SKM-1 (cell line): ENCODE results near the gene MAP3K3.

Experiments used
- DNase-seq: peaks from one replicate; lab custom pipeline; 2025; ENCODE audit not compliant: unreplicated experiment; lab: John Stamatoyannopoulos, UW

Gene MAP3K3

DNA sequence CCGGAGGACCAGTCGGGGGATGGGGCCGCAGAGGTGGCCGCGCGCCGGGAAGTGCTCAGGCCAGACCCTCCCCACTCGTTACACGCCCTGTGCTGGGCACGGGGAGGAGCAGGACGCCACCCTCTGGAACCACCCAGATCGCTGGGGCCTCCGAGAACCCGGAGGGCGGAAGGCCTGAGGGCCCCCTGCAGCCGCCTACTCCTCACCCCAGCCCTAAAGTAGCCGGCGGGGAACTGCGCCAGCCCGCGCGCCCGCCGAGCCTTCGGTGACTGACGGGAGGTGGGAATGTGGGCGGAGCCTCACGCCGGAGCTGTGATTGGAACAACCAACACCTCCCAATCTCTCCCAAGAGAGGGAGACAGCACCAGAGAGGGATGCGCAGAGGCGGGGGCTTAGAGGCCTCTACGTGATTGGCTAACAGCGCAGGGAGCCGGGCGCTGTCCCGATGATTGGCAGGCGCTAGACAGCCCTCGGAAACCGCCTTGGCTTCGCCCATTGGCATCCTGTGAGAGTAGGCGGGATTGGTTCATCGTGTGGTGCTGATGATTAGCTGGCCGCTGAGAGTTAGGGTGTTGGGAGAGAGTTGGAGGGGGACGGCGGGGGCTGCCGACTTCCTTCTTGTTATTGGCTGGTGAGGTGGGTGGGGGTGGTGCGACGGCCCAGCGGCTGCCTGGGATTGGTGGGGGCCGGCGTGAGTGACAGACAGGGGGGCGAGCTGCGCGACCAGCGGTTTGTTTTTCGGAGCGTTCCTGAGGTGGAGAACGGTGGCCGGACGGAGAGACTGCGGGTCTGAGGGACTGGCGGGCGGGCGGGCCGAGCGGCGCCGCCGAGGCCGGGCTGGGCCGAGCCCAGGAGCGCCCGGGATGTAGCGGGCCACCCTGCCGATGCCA, at the start of gene MAP3K3:
TSS of gene MAP3K3 (plus strand) at position 734 of the 890 bp plus-strand sequence. CDS start 343 bp downstream, outside the sequence.
- peak; percentile 99 for DNase-seq

DNA sequence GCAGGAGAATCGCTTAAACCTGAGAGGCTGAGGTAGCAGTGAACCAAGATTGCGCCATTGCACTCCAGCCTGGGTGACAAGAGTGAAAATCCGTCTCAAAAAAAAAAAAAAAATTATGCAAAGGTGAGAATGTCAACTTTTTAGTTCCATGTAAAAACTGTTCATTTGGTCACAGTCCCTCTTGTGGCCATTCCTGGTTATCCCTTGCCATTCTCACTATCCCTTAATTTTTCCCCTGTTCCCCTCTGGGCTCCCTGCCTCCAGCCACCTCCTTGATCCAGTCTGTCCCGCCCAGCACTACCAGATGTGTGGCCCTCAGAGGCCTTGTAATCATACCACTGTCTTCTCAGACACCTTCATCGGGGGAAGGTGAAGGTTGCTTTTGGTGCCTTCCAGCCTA, 48.6 kb upstream of the MAP3K3 start:
- no peak for DNase-seq

DNA sequence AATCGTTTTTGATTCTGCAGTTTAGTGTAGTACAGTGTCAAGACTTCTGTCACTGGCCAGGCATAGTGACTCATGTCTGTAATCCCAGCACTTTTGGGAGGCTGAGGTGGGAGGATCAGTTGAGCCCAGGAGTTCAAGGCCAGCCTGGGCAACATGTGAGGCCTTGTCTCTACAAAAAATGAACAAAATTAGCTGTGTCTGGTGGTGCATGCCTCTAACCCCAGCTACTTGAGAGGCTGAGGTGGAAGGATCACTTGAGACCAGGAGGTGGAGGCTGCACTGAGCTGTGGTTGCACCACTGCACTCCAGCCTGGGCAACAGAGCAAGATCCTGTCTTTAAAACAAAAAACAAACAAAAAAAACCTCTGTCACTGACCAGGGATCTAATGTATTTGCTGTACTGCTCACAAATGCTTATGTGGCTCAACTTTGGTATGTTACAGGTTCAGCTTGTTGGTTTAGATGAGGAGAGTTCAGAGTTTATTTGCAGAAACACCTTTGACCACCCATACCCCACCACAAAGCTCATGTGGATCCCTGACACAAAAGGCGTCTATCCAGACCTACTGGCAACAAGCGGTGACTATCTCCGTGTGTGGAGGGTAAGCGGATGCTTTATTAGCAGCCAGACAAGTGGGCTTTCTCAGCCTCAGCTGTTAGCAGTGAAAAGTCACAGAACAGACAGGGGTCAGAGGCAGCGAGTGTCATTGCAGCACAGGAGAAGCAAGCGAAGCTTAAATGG, 44.0 kb upstream of the MAP3K3 start:
- DNase-seq = no peak

DNA sequence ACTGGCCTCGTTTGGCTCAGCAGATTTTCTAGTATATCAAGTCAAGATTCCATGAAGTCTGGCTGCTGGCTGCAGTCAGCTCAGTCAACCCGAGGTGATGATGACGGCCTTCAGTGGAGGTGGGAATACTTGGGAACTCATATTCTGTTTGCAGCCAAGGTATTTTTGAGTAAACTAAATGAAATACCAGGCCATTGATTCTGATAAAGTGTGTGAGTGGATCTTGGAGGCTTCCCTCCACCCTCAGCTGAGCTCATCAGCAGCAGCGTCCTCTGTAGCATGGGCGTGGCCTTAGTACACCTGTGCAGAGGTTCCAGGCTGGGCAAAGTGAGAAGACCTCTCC, 43.5 kb upstream of the MAP3K3 start:
- no peak for DNase-seq

DNA sequence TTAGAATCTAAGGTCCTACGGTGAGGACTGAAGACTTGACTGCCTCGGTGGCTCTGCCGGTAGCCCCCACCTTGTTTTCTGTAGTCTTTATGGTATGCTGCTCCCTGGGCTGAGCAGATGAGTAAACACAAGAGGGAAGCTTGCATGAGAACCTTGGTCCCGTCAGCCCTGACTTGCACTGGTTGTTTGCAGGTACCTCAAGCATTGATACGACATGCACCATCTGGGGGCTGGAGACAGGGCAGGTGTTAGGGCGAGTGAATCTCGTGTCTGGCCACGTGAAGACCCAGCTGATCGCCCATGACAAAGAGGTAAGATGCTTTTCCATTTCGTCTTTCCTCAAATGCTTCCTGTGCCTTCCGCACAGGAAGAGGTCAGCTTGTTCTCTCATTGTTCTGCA, 42.6 kb upstream of the MAP3K3 start:
- no peak for DNase-seq

DNA sequence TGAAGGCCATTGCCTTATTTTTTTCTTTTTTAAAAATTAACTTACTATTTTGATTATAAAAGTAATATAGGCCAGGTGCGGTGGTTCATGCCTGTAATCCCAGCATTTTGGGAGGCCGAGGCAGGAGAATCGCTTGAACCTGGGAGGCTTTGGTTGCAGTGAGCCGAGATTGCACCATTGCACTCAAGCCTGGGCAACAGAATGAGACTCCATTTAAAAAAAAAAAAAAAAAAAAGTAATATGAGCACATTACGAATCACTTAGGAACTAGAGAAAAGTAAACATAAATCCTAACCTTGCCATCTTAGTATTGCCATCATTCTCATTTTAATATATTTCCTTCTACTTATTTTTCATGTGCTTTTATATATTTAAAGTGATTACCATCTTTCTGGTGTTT, 34.4 kb upstream of the MAP3K3 start:
- no peak for DNase-seq

DNA sequence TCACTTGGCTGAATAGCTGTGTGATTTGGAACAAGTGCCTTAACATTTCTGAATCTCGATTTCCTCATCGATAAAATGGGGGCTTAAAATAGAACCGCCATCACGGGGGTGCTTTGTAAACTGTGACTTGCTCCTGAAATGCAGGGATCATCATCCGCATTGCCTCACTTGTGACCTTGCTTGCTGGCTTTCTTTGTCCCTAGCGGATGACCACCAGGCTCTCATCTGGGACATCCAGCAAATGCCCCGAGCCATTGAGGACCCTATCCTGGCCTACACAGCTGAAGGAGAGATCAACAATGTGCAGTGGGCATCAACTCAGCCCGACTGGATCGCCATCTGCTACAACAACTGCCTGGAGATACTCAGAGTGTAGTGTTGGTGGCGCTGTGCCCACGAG, 33.4 kb upstream of the MAP3K3 start:
- DNase-seq = no peak

DNA sequence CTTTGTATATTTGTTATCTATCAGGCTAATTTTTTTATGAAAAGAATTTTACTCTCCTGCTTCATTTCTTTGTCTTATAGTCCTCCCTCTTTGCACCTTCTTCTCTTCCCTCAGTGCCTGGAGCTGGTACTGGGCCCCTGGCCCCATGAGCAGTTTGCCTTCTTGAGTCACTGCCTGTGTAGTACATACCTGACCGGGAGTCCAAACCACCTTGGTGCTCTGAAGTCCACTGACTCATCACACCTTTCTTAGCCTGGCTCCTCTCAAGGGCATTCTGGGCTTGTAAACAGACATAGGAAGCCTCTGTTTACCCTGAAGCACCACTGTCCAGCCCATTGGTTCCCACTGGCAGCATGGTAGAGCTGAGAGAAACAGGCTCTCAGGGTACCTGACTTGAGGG, 32.6 kb upstream of the MAP3K3 start:
- no peak for DNase-seq

DNA sequence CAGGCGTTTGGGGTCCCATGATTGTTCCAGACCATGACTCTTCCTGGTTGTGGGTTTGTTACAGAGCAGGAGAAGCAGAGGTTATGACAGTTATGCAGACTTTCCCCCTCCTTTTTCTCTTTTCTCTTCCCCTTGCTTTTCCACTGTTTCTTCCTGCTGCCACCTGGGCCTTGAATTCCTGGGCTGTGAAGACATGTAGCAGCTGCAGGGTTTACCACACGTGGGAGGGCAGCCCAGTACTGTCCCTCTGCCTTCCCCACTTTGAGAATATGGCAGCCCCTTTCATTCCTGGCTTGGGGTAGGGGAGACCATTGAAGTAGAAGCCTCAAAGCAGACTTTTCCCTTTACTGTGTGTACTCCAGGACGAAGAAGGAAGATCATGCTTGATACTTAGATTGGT, 29.4 kb upstream of the MAP3K3 start:
- no peak for DNase-seq

DNA sequence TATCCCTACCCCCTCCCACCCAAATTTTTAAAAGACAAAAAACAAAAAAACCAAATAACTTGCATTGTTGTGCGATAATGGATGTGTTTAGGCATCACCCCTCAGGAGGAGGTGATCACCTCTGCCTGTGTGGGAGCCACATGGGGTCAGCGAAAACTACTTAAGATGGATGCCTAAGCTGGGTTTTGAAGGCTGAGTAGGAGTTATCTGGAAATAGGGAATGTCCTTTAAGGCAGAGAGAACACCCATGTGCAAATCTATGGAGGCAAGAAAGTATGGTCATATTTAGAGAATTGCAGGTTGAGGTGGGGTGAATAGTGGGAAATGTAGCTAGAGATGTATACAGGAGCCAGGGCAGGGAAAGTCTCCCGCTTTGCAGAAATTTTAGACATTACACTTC, 27.1 kb upstream of the MAP3K3 start:
- DNase-seq = no peak

DNA sequence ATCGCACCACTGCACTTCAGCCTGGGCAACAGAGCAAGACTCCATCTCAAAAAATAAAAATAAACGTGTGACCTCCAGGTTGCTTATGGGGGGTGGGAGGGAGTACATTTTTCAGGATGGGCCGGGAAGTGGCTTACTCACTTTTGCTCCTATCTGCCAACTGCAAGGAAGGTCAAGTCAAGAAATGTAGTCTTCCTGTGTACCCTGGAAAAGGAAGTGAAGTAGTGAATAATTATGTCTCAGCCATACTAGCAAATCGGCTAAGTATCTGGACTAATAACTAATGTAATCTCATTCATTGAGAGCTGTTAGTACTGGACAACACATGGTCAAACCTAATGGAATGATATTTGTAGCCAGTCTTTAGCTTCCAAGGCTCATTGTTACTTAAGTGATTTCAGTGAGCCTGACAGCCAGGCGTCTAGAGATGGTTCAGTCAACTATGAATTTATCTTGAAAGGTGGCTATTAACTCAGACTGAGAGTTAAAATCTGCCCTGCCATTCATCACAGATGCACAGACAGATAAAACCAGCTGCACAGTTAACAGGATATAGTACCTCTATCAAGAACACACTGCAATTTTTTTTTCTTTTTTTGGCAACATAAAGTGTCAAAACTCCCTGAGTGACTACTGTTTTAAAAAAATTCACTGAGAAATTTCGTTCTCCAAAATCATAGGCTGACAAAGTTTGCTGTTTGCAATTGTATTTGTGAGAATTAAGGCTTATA, 25.2 kb upstream of the MAP3K3 start:
- DNase-seq = no peak

DNA sequence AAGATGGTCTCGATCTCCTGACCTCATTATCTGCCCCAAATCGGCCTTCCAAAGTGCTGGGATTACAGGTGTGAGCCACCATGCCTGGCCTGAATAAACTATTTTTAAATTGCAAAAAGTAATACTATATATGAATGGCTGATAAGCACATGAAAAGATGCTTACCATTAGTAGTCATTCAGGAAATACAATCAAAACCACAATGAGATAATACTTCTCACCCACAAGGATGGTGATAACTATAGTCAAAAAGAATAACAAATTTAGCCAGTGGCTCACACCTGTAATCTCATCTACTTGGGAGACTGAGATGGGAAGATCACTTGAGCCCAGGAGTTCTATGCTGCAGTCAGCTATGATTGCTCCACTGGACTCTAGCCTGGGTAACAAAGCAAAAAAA, 23.9 kb upstream of the MAP3K3 start:
- DNase-seq = no peak

DNA sequence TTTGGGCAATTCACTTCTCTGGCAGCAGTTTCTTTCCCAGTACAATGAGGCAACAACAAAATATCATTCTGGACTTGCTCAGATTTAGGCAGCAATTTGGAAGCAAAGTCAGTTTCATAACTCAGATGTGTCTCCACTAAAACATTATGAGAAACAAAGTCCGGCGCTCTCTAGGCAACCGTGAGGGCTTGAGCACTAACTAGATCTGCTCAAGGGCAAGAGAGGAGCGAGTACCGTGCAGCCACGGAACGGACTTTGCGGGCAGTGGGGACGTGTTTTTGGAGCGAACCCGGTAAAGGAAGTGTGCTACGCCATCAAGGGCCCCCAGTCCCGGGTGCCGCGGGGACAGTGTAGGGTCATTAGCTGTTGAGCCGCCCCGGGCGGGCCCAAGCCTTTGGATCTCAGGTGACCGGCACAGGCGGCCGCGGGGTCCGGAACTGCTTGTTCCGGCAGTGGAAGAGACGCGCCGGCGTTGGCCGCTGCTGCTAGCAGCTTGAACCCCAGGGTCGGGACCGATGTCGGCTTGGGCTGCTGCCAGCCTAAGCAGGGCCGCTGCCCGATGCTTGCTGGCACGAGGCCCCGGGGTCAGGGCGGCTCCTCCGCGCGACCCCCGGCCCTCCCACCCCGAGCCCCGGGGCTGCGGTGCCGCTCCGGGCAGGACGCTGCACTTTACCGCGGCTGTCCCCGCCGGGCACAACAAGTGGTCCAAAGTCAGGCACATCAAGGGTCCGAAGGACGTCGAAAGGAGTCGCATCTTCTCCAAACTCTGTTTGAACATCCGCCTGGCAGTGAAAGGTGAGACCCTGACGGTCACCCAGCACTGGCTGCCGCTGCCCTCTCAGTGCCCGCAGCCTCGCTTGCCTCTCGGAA, 21.4 kb upstream of the MAP3K3 start, which contains the start of gene TACO1:
TSS of gene TACO1 (plus strand) at position 327 of the 870 bp plus-strand sequence. CDS start at position 516, 189 bp downstream.
- DNase-seq = peak; percentile 67

DNA sequence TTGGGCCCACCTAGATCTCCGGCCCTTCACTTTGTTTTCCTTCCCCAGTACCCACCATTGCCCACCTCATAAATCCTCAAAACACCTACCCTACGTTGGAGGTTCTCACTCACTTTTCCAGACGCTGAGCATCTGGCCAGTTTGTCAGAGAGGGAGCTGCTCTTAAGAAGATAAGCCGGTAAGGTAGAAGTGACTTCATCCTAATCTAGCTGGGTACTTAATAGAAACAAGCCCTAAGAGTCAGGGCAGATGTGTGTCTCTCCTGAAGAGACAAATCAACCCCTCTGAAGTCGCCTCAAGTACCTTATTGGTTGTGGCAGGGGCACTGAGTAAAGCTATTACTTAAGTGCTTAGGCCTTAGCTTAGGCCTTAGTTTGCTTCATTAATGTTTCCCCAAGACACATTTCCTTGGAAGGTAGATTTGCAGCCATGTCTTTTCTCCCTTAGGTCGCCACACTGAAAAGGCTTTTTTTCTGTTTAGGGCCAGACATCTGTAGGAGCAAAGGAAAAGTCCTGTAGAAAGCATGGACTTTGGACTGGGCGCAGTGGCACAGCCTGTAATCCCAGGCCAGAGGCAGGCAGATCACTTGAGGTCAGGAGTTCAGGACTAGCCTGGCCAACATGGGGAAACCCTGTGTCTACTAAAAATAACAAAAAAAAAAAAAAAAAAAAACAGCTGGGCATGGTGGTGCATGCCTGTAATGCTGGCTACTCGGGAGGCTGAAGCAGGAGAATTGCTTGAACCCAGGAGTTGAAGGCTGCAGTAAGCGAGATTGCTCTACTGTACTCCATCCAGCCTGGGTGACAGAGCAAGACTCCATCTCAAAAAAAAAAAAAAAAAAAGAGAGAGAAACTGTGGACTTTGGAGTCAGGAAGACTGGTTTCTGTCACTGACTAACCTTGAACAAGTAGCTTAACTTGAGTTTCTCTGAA, 20.5 kb upstream of the MAP3K3 start:
- no peak for DNase-seq

DNA sequence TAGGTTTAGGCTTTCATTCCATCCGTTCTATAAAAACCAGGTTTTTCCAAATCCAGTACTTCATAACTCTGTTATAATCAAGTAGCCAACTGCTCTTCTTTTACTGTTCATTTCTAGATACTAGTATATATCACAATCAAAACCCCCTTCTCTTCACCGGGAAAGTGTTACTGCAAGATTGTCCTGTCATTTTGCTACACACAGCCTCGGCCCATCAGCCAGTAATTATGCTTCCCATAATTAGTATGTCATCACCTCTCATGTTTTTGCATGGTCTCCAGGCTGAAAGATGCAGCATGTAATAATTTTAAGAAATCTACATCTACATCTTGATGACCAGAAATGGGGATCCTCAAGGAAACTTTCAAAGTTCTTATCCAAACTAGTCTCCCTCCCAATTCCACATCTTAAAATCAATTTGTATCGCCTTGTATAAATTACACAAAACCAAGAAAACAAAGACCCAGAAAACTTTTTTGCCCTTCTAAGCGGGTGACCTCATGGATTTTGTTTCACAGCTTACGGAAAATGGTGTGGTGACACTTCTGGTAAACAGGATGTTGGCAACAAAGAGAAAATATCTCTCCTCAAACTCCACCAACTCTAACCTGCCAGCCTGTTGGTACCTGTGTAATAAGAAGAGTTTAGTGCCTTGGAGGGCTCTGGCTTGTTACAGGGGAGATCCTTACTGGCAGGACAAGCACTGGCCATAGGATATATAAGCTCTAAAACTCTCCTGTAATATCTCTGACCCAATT, 12.2 kb upstream of the MAP3K3 start:
- DNase-seq = no peak

DNA sequence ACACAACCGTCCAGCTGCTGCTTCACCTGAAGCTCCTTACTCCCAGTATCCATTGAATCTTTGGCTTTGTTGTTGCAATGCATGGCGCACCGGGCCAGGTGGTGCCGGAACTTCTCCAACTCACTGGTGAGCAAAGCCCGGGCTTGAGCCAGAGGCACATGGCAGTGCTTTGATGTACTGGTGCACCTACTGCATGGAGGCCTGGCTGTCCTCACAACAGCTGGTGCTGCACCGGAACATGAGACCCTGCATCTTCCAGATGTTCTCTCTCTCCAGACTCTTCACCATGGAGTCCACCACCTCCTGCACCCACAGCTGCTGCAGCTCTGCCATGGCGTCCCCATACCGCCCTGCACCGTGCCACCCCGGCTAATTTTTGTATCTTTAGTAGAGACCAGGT, 11.4 kb upstream of the MAP3K3 start:
- DNase-seq = no peak

DNA sequence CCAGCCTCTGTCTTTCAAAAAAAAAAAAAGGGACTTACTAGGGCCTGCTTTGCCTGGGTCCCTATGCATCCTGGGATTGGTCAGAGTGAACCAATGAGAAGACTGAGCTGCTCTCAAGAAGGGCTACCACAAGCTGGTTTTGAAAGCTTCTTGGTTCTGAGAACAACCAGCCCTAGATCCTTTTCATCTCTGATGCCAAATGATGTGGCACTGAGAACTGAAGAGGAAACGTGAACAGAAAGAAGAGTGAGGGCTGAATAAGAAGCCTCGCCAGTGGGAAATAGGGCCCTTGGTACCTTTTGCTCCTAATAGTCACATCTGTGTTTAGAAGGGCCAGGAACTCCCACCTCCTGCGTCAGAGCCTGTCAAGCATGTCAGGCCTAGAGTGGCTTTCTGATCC, 10.9 kb upstream of the MAP3K3 start:
- no peak for DNase-seq

DNA sequence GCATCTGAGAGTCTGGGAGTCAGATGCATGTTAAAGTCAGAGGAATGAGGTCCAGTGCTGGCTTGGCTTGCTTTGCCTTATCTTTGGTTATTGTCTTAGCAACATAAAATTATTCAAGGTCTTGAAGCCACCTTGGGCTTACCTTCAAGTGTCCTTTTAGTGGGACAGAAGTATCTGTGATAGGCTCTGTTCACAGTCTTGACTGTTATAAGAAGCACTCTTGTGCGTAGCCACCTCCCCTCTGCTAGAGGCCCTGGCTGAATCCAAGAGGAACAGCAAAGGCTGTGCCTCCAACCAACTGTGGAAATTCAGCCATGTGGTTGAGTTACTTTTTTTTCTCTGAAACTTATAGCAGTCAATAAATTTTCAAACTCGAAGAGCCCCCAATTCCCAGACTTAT, 8.6 kb upstream of the MAP3K3 start:
- no peak for DNase-seq

DNA sequence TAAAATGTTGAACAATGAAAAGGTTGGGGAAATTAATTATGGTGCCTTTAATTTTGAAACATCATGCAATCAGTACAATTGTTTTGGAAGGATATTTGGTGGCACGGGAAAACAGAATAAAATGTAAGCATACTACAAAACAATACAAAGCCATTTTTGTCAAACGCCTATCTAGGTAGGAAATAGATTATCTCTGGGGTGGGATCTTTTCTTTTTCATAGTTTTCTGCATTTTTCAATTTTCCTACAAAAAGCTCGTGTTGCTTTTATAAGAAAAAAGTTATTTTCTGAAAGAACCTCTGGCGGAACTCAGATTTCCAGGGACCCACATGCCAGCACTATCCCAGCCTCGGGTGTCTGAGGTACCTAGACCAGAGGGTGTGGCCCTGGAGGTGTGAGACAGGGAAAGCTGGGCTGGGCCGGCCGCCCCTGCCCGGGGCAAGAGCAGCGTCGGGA, 961 bp upstream of the MAP3K3 start:
- no peak for DNase-seq
